GM12873 (cell line): Measurements from ENCODE around the gene CST11.

ENCODE experiments used
- TF ChIP-seq, protein P1 (sequence below): IDR thresholded peaks from 2 replicates; pipeline ENCODE4 v1.5.1; 2012; ENCODE audit warnings: low read depth, mild to moderate bottlenecking, moderate library complexity, low read length, control low read depth; ENCODE audit not compliant: insufficient read depth; ENCODE audit errors: missing control alignments

The CST11 gene

DNA sequence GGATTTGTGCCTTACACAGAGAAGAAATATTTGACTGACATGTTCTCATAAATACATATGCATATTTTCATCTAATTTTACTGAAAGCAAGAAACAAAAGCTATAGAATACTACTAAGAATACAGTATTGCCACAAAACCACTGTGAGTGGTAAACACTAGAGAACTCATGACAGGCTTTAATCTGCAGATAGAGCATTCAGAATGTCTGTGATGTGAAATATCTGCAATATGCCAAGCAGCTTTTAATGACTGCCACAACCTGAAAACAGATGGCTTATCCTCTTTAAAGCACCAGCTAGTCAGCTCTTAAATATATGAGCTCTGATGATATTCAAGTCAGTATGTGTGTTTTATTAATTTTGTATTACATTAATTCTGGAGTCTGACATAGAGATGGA lies 34.8 kb downstream of the CST11 start:
- TF ChIP-seq, protein P1, sequence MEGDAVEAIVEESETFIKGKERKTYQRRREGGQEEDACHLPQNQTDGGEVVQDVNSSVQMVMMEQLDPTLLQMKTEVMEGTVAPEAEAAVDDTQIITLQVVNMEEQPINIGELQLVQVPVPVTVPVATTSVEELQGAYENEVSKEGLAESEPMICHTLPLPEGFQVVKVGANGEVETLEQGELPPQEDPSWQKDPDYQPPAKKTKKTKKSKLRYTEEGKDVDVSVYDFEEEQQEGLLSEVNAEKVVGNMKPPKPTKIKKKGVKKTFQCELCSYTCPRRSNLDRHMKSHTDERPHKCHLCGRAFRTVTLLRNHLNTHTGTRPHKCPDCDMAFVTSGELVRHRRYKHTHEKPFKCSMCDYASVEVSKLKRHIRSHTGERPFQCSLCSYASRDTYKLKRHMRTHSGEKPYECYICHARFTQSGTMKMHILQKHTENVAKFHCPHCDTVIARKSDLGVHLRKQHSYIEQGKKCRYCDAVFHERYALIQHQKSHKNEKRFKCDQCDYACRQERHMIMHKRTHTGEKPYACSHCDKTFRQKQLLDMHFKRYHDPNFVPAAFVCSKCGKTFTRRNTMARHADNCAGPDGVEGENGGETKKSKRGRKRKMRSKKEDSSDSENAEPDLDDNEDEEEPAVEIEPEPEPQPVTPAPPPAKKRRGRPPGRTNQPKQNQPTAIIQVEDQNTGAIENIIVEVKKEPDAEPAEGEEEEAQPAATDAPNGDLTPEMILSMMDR: no peak

DNA sequence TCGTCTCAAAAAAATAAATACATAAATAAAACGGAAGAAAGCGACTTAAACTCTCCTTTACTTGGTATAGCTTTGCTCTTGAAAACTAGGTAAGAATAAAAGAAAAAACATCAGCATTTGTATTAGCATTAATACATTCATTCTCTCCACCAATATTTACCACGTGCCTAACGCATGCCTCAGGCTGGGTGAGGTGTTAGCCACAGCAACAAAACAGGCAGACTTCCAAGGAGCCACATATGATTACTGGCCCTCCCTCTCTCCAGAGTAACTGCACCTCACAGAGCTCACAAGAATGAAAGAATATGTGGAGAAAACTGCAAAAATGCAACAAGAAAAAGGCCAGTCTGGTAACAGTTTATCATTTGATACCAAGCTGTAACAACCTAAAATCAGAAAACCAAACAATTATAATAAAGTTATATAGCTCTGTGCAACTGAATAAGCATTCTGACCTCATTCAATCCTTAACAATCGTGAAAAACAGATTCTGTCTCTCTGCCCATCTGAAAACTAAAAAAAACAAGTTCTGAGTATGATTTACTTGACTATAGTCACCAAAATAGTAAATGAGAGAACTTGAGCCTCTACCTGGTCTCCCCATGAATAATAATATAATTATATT lies 36.6 kb downstream of the CST11 start:
- TF ChIP-seq, protein P1: no peak

DNA sequence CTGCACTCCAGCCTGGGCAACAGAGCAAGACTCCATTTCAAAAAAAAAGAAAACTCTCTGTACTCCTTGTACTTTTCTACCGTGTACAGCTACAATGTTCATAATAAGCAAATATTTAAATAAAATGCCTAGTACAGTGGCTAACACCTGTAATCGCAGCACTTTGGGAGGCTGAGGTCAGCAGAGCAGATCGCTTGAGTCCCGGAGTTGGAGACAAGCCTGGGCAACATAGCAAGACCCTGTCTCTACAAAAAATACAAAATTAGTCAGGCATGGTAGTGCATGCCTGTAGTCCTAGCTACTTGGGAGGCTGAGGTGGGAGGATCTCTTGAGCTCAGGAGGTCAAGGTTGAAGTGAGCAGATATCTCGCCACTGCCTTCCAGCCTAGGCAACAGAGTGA lies 37.1 kb downstream of the CST11 start:
- TF ChIP-seq, protein P1: no peak

DNA sequence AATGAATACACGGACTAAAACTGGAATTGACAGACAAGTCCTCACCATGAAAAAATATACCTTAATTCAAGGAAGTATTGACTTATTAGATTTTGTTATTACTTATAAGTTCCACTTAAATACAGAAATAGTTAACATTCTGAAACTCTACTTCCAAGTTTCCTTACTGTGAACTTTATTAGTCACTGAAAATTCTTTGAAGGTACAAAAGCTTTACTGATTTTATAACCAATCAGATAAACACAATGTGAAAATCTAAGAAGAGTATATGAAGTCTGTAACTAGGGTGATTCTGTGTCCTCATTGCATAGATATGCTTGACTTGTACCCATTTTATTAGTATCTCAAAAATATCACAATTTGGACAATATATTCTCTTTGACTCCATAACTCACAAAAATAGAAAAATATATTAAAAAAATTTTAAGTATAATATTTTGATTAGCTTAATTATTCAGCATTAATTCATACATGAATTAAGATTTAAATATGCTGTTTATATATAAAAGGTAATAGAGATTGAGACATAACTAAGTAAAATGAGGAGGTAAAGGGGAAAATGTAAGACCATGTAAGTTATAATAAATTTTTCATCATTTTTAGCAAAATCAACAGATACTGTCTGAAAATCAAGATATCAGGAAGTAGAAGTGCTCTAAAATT lies 38.0 kb downstream of the CST11 start:
- TF ChIP-seq, protein P1: no peak

DNA sequence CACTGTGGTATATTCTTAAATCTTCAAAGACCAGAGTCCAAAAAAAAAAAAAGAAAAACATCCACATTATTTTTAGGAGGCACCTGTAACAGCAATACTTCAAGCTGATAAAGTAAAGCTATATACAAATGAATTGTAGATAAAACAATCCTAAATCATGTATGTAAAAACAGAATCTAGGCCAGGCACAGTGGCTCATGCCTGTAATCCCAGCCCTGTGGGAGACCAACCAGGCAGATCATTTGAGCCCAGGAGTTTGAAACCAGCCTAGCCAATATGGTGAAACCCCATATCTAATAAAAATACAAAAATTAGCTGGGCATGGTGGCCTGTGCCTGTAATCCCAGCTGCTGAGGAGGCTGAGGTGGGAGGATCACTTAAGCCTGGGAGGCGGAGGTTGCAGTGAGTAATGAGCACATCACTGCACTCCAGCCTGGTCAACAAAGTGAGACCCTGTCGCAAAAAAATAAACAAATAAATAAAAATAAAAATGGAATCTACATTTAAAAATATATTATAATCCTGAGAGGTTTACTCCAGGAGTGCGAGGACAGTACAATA lies 38.7 kb downstream of the CST11 start:
- TF ChIP-seq, protein P1: no peak

DNA sequence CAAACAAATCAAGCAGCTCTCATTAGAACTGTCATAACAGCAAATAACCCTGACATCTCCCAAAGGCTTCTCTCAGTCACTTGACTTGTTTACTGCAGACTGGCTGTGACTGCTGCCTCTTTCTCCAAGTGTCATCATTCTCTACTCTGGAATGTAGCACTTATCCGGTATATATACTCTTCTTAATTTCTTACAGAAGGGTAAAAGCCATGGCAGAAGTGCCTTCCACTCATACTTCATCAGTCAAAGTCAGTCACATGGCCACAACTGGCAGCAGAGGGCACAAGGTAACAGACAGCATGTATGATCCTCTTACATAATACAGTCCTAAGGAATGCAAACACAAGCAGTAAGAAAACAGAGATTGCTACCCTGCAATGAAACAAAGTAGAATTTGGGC lies 40.6 kb downstream of the CST11 start:
- TF ChIP-seq, protein P1: no peak

DNA sequence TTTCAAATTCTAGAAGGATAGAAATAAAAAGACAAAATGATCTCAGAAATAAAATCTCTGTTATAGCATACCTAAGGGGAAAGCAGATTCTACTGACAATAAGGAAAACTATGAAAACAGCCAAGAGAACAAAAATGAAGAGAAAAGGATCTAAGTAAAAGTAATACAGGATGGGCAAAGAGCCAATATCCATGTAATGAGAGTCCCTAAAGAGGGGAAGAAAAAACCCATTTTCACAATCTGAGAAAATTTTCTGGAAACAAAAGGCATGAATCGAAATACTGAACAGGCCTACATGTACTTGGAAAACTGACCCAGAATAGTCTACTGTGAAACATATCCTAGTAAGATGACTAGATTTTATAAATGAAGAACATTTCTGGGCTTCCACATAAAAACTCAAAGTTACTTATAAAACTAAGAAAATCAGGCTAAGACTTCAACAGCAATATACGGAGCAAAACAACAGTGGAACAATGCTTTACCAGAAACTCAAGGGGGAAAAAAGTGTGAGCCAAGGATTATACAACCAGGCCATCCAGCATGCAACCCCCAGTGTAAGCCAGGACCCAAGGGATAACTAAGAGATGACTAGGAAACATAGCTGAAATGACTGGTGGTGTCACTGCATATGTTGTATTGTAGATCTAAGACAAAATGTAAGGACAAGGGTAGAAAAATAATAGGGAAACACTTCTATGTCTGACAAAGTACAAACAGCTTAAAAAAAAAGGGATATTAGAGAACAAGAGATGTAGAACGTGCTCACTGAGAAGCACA lies 41.6 kb downstream of the CST11 start:
- TF ChIP-seq, protein P1: no peak
